ENCODE results near the gene TOMM34. TPM values are rescaled to one million over a fixed set of nuclear protein-coding genes. Genes with fewer than 3 reads are reported as not detected.

Gene TOMM34
- total RNA-seq, 6 donors from 2014 or later, result 6.2 to 26.1 (median 13.5) TPM

DNA sequence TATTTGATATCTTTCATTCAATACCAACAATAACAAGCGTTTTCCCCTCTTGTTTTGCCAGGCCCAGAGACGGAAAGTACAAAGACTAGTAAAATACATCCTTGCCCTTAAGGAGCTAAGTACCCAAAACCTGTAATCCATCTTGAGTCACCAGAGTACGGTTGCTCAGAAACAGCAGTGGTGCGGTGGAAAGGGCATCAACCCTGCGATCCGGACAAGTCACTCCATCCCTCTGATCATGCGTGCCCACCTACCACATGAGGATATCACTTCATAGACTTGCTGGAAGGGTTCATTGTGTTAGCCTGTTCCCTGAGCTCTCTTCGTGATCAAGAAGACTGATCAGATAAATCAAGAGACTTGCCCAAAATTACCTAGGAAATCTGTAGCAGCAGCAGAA lies 1.9 kb downstream of the TOMM34 start:
- H3K27me3 ChIP-seq, result no peaks in the 10 kb centered on the region
- peaks cover 14 to 18% (median 15%) of the 10 kb centered on the region in 4 donors for H3K4me1 ChIP-seq
- ATAC-seq (ENCODE audit: low FRiP score in 2 of 2) (no peak), DNase-seq (no peak)
- 91 to 92% methylated on average over 8 of the region's 8 CpGs for WGBS, 2 donors
- TF ChIP-seq CTCF (IDR thresholded peaks at IDR 0.05), result no peak
- TF ChIP-seq POLR2AphosphoS5 (IDR thresholded peaks at IDR 0.05), result no peak
- no peak for TF ChIP-seq EP300 (IDR thresholded peaks at IDR 0.05)
- TF ChIP-seq POLR2A (IDR thresholded peaks at IDR 0.05), result no peak
- no peak overlapping the region for H3K27ac ChIP-seq
- H3K36me3 ChIP-seq, result peaks cover 0 to 32% (median 27%) of the 10 kb centered on the region in 4 donors
- H3K4me3 ChIP-seq, result no peak overlapping the region
- H3K9me3 ChIP-seq, result no peaks in the 10 kb centered on the region

GRCh38 chr20:44956410-44956809 lies 3.8 kb downstream of the TOMM34 start:
- ATAC-seq (ENCODE audit: low FRiP score in 2 of 2), result no peak
- no peaks in the 10 kb centered on the region for H3K9me3 ChIP-seq
- no peak for DNase-seq
- no peaks in the 10 kb centered on the region for H3K27me3 ChIP-seq
- H3K4me1 ChIP-seq, result peaks cover 14 to 18% (median 17%) of the 10 kb centered on the region in 4 donors
- no peak overlapping the region for H3K27ac ChIP-seq
- no peak overlapping the region for H3K4me3 ChIP-seq
- peaks cover 0 to 50% (median 35%) of the 10 kb centered on the region in 4 donors for H3K36me3 ChIP-seq
- TF ChIP-seq EP300 (IDR thresholded peaks at IDR 0.05) (no peak), POLR2A (IDR thresholded peaks at IDR 0.05) (no peak), POLR2AphosphoS5 (IDR thresholded peaks at IDR 0.05) (no peak), CTCF (IDR thresholded peaks at IDR 0.05) (no peak)
- 91 to 94% methylated on average over 3 of the region's 3 CpGs for WGBS, 2 donors

- Histone ChIP-seq H3K9me3 (no peaks in the 10 kb centered on the region), H3K27me3 (no peaks in the 10 kb centered on the region), H3K36me3 (peaks cover 5 to 62% (median 46%) of the 10 kb centered on the region in 4 donors), H3K4me1 (peaks cover 9 to 14% (median 13%) of the 10 kb centered on the region in 4 donors), H3K4me3 (no peak overlapping the region), H3K27ac (no peak overlapping the region)
- WGBS, 2 donors, result 76 to 78% methylated on average over 4 of the region's 4 CpGs
- ATAC-seq (ENCODE audit: low FRiP score in 2 of 2), result no peak
- TF ChIP-seq CTCF (IDR thresholded peaks at IDR 0.05) (no peak), EP300 (IDR thresholded peaks at IDR 0.05) (no peak), POLR2A (IDR thresholded peaks at IDR 0.05) (no peak), POLR2AphosphoS5 (IDR thresholded peaks at IDR 0.05) (no peak)
- DNase-seq, result no peak
Measured at GRCh38 chr20:44955270-44955669, 4.9 kb downstream of the TOMM34 start.

- Histone ChIP-seq H3K4me1 (peaks cover 6 to 10% (median 8%) of the 10 kb centered on the region in 4 donors), H3K27ac (no peak overlapping the region), H3K36me3 (peaks cover 5 to 72% (median 53%) of the 10 kb centered on the region in 4 donors), H3K9me3 (no peaks in the 10 kb centered on the region), H3K4me3 (no peak overlapping the region), H3K27me3 (no peaks in the 10 kb centered on the region)
- ATAC-seq (ENCODE audit: low FRiP score in 2 of 2) (no peak), DNase-seq (no peak)
- WGBS, 2 donors, result 90% methylated on average over 5 of the region's 5 CpGs
- TF ChIP-seq POLR2A (IDR thresholded peaks at IDR 0.05), result no peak
- TF ChIP-seq POLR2AphosphoS5 (IDR thresholded peaks at IDR 0.05), result no peak
- TF ChIP-seq EP300 (IDR thresholded peaks at IDR 0.05), result no peak
- no peak for TF ChIP-seq CTCF (IDR thresholded peaks at IDR 0.05)
Measured at GRCh38 chr20:44954211-44954610, 6.0 kb downstream of the TOMM34 start.

- DNase-seq, result no peak
- Histone ChIP-seq H3K9me3 (no peaks in the 10 kb centered on the region), H3K27me3 (no peaks in the 10 kb centered on the region), H3K27ac (no peak overlapping the region), H3K4me1 (peaks cover 0 to 3% (median 0%) of the 10 kb centered on the region in 4 donors), H3K36me3 (peaks cover 5 to 87% (median 66%) of the 10 kb centered on the region in 4 donors), H3K4me3 (no peak overlapping the region)
- no peak for ATAC-seq (ENCODE audit: low FRiP score in 2 of 2)
- 79 to 80% methylated on average over 1 of the region's 1 CpG for WGBS, 2 donors
- TF ChIP-seq EP300 (IDR thresholded peaks at IDR 0.05) (no peak), POLR2A (IDR thresholded peaks at IDR 0.05) (no peak), POLR2AphosphoS5 (IDR thresholded peaks at IDR 0.05) (no peak), CTCF (IDR thresholded peaks at IDR 0.05) (no peak)
Measured at GRCh38 chr20:44952731-44953130, 7.5 kb downstream of the TOMM34 start.

Measured in upper lobe of left lung (tissue), 6 donors.